Activated CD4-positive, alpha-beta T cell treated with anti-CD3 and anti-CD28 coated beads, Interleukin-2, amount 10 ng/mL, durations not matched to agents 7 days and 5 days (primary cell): Measurements from ENCODE around the gene C15orf61. TPM values are rescaled to one million over a fixed set of nuclear protein-coding genes. Genes with fewer than 3 reads are reported as not detected.

Experiments
- total RNA-seq, 2 experiments: library from RNA; stranded (reverse); gene quantifications; one replicate each; pipeline ENCODE4 v1.2.3, GENCODE V29; 2021

Gene C15orf61
- total RNA-seq, 2 experiments from 2014 or later, result 4.2 TPM

Other genes starting within 250 kb of the C15orf61 start
- gene MAP2K5, start 21.6 kb downstream of the C15orf61 start, total RNA-seq, result 10 to 100 TPM; 25.9 to 26.3 TPM